ENCODE data around the gene ACOT9.

ACOT9 gene

GRCh38 chrX:23770142-23770541, 27.1 kb upstream of the ACOT9 start:
- Histone ChIP-seq H3K4me2 (ENCODE audit: low read depth, low read length, poor library complexity, severe bottlenecking) (no peak overlapping the region), H3F3A (ENCODE audit: insufficient read depth) (peaks cover 7% of the 10 kb centered on the region; the same call in 1 of the 2 replicates), H3K4me3 (ENCODE audit: insufficient read depth, low read length, poor library complexity, severe bottlenecking) (no peak overlapping the region), H2AFZ (ENCODE audit: low read depth, low read length, severe bottlenecking) (no peak overlapping the region), H3K9me2 (replicated peaks; ENCODE audit: insufficient read depth, low read length) (no peaks in the 10 kb centered on the region), H3K27me3 (ENCODE audit: low read length) (no peaks in the 10 kb centered on the region), H3K9me3 (ENCODE audit: insufficient read depth, low read length) (no peaks in the 10 kb centered on the region), H3K79me2 (ENCODE audit: insufficient read depth, low read length) (no peaks in the 10 kb centered on the region), H3K27ac (ENCODE audit: low read depth, low read length) (no peak overlapping the region), H4K20me1 (ENCODE audit: low read depth, low read length) (no peaks in the 10 kb centered on the region), H3K36me3 (ENCODE audit: low read length) (no peaks in the 10 kb centered on the region), H3K9ac (ENCODE audit: low read length) (no peak overlapping the region)
- TF ChIP-seq CTCF (IDR thresholded peaks at IDR 0.05; ENCODE audit: insufficient read depth, low read length, poor library complexity, severe bottlenecking) (no peak), EZH2phosphoT487 (conservative IDR thresholded peaks at IDR 0.05; ENCODE audit: low read length) (no peak)

- Histone ChIP-seq H3K9me2 (replicated peaks; ENCODE audit: insufficient read depth, low read length) (no peaks in the 10 kb centered on the region), H3K4me3 (ENCODE audit: insufficient read depth, low read length, poor library complexity, severe bottlenecking) (no peak overlapping the region), H3F3A (ENCODE audit: insufficient read depth) (no peaks in the 10 kb centered on the region), H3K36me3 (ENCODE audit: low read length) (no peaks in the 10 kb centered on the region), H3K27me3 (ENCODE audit: low read length) (no peaks in the 10 kb centered on the region), H4K20me1 (ENCODE audit: low read depth, low read length) (no peaks in the 10 kb centered on the region), H3K9me3 (ENCODE audit: insufficient read depth, low read length) (no peaks in the 10 kb centered on the region), H3K27ac (ENCODE audit: low read depth, low read length) (no peak overlapping the region), H3K79me2 (ENCODE audit: insufficient read depth, low read length) (no peaks in the 10 kb centered on the region), H3K4me2 (ENCODE audit: low read depth, low read length, poor library complexity, severe bottlenecking) (no peak overlapping the region), H3K9ac (ENCODE audit: low read length) (no peak overlapping the region), H2AFZ (ENCODE audit: low read depth, low read length, severe bottlenecking) (no peak overlapping the region)
- TF ChIP-seq CTCF (IDR thresholded peaks at IDR 0.05; ENCODE audit: insufficient read depth, low read length, poor library complexity, severe bottlenecking) (no peak), EZH2phosphoT487 (conservative IDR thresholded peaks at IDR 0.05; ENCODE audit: low read length) (no peak)
These were observed 23.8 kb upstream of the ACOT9 start for GRCh38 chrX:23766650-23767551.

GRCh38 chrX:23765868-23766267, 22.8 kb upstream of the ACOT9 start:
- TF ChIP-seq CTCF (IDR thresholded peaks at IDR 0.05; ENCODE audit: insufficient read depth, low read length, poor library complexity, severe bottlenecking), result no peak
- no peak for TF ChIP-seq EZH2phosphoT487 (conservative IDR thresholded peaks at IDR 0.05; ENCODE audit: low read length)
- Histone ChIP-seq H3K27ac (ENCODE audit: low read depth, low read length) (no peak overlapping the region), H2AFZ (ENCODE audit: low read depth, low read length, severe bottlenecking) (no peak overlapping the region), H3K36me3 (ENCODE audit: low read length) (no peaks in the 10 kb centered on the region), H3K9me3 (ENCODE audit: insufficient read depth, low read length) (no peaks in the 10 kb centered on the region), H3K4me3 (ENCODE audit: insufficient read depth, low read length, poor library complexity, severe bottlenecking) (no peak overlapping the region), H3K9me2 (replicated peaks; ENCODE audit: insufficient read depth, low read length) (no peaks in the 10 kb centered on the region), H4K20me1 (ENCODE audit: low read depth, low read length) (no peaks in the 10 kb centered on the region), H3K79me2 (ENCODE audit: insufficient read depth, low read length) (no peaks in the 10 kb centered on the region), H3K4me2 (ENCODE audit: low read depth, low read length, poor library complexity, severe bottlenecking) (no peak overlapping the region), H3K9ac (ENCODE audit: low read length) (no peak overlapping the region), H3F3A (ENCODE audit: insufficient read depth) (no peaks in the 10 kb centered on the region), H3K27me3 (ENCODE audit: low read length) (no peaks in the 10 kb centered on the region)
